GM18520 (cell line): Measurements from ENCODE around the gene AMN.

Experiments
- ATAC-seq: cut with Tn5 transposase; IDR thresholded peaks from one replicate; pipeline ENCODE4 v1.9.1; 2021; ENCODE audit not compliant: unreplicated experiment

Gene AMN

GRCh38 chr14:102927878-102928411 is 5.5 kb downstream of the AMN start:
- no peak for ATAC-seq

GRCh38 chr14:102928412-102929240 is 6.2 kb downstream of the AMN start:
- ATAC-seq = no peak

- no peak for ATAC-seq
These were observed 7.0 kb downstream of the AMN start for GRCh38 chr14:102929241-102930137.

GRCh38 chr14:102930138-102930752 is 7.8 kb downstream of the AMN start:
- no peak for ATAC-seq

- no peak for ATAC-seq
These were observed 8.5 kb downstream of the AMN start for GRCh38 chr14:102930753-102931579.

GRCh38 chr14:102931580-102932285 is 9.3 kb downstream of the AMN start:
- ATAC-seq = no peak

- ATAC-seq = no peak
These were observed 10.2 kb downstream of the AMN start for GRCh38 chr14:102932484-102933248.

- no peak for ATAC-seq
These were observed 11.3 kb downstream of the AMN start for GRCh38 chr14:102933618-102934231.

GRCh38 chr14:102935756-102936155 is 13.3 kb downstream of the AMN start:
- no peak for ATAC-seq

GRCh38 chr14:102937331-102938175 is 15.1 kb downstream of the AMN start:
- ATAC-seq = no peak

GRCh38 chr14:102938191-102938590 is 15.7 kb downstream of the AMN start:
- no peak for ATAC-seq

- no peak for ATAC-seq
These were observed 16.9 kb downstream of the AMN start for GRCh38 chr14:102939329-102939728.

- no peak for ATAC-seq
These were observed 17.5 kb downstream of the AMN start for GRCh38 chr14:102939820-102940561.

GRCh38 chr14:102940729-102941362 is 18.4 kb downstream of the AMN start:
- no peak for ATAC-seq

- ATAC-seq = no peak
These were observed 19.1 kb downstream of the AMN start for GRCh38 chr14:102941419-102942011.

- ATAC-seq = no peak
These were observed 19.6 kb downstream of the AMN start for GRCh38 chr14:102942069-102942468.
